Measurements from ENCODE around the gene MORC1. TPM values are rescaled to one million over a fixed set of nuclear protein-coding genes. Genes with fewer than 3 reads are reported as not detected.

MORC1 gene
- total RNA-seq, 4 donors from 2014 or later = not detected

GRCh38 chr3:109154979-109155378 lies 37.0 kb upstream of the MORC1 start:
- no peaks in the 10 kb centered on the region for H3K27me3 ChIP-seq
- DNase-seq = no peak
- no peaks in the 10 kb centered on the region for H3K36me3 ChIP-seq
- in situ Hi-C loops (cut with MboI; ENCODE audit: low sequenced_read_pairs in 4 of 4) (no loop called here), intact Hi-C loops (cut with DNase I; ENCODE audit: low total_unique reads) (no loop called here)
- ATAC-seq = no peak
- H3K9me3 ChIP-seq = no peaks in the 10 kb centered on the region
- no peak overlapping the region for H3K4me3 ChIP-seq
- H3K4me1 ChIP-seq = no peaks in the 10 kb centered on the region
- TF ChIP-seq POLR2A (IDR thresholded peaks at IDR 0.05) (no peak), CTCF (IDR thresholded peaks at IDR 0.05 in 4 of 5, conservative IDR thresholded peaks at IDR 0.05 in 1 of 5) (no peak)
- H3K27ac ChIP-seq = no peak overlapping the region

- DNase-seq (no peak), ATAC-seq (no peak)
- H3K36me3 ChIP-seq = no peaks in the 10 kb centered on the region
- H3K27me3 ChIP-seq = no peaks in the 10 kb centered on the region
- TF ChIP-seq POLR2A (IDR thresholded peaks at IDR 0.05) (no peak), CTCF (IDR thresholded peaks at IDR 0.05 in 4 of 5, conservative IDR thresholded peaks at IDR 0.05 in 1 of 5) (no peak)
- no peaks in the 10 kb centered on the region for H3K9me3 ChIP-seq
- intact Hi-C loops (cut with DNase I; ENCODE audit: low total_unique reads) = no loop called here
- H3K4me1 ChIP-seq = no peaks in the 10 kb centered on the region
- H3K27ac ChIP-seq = no peak overlapping the region
- in situ Hi-C loops (cut with MboI; ENCODE audit: low sequenced_read_pairs in 4 of 4) = no loop called here
- H3K4me3 ChIP-seq = no peak overlapping the region
These were observed 34.4 kb upstream of the MORC1 start for GRCh38 chr3:109152320-109152719.

GRCh38 chr3:109149078-109149477 lies 31.1 kb upstream of the MORC1 start:
- in situ Hi-C loops (cut with MboI; ENCODE audit: low sequenced_read_pairs in 4 of 4) = no loop called here
- H3K4me1 ChIP-seq = no peaks in the 10 kb centered on the region
- no peak for ATAC-seq
- H3K9me3 ChIP-seq = no peaks in the 10 kb centered on the region
- no peaks in the 10 kb centered on the region for H3K36me3 ChIP-seq
- H3K27me3 ChIP-seq = no peaks in the 10 kb centered on the region
- DNase-seq = no peak
- H3K4me3 ChIP-seq = no peak overlapping the region
- TF ChIP-seq CTCF (IDR thresholded peaks at IDR 0.05 in 4 of 5, conservative IDR thresholded peaks at IDR 0.05 in 1 of 5) (no peak), POLR2A (IDR thresholded peaks at IDR 0.05) (no peak)
- no peak overlapping the region for H3K27ac ChIP-seq
- intact Hi-C loops (cut with DNase I; ENCODE audit: low total_unique reads) = no loop called here

- Histone ChIP-seq H3K27ac (no peak overlapping the region), H3K36me3 (no peaks in the 10 kb centered on the region), H3K9me3 (no peaks in the 10 kb centered on the region), H3K4me3 (no peak overlapping the region), H3K4me1 (no peaks in the 10 kb centered on the region), H3K27me3 (no peaks in the 10 kb centered on the region)
- intact Hi-C loops (cut with DNase I; ENCODE audit: low total_unique reads) (no loop called here), in situ Hi-C loops (cut with MboI; ENCODE audit: low sequenced_read_pairs in 4 of 4) (no loop called here)
- TF ChIP-seq CTCF (IDR thresholded peaks at IDR 0.05 in 4 of 5, conservative IDR thresholded peaks at IDR 0.05 in 1 of 5) = no peak
- no peak for TF ChIP-seq POLR2A (IDR thresholded peaks at IDR 0.05)
- DNase-seq (no peak), ATAC-seq (no peak)
These were observed 25.7 kb upstream of the MORC1 start for GRCh38 chr3:109143646-109144045.

GRCh38 chr3:109140318-109140717 lies 22.4 kb upstream of the MORC1 start:
- TF ChIP-seq POLR2A (IDR thresholded peaks at IDR 0.05) (no peak), CTCF (IDR thresholded peaks at IDR 0.05 in 4 of 5, conservative IDR thresholded peaks at IDR 0.05 in 1 of 5) (no peak)
- no peak overlapping the region for H3K4me3 ChIP-seq
- DNase-seq (no peak), ATAC-seq (no peak)
- no peak overlapping the region for H3K27ac ChIP-seq
- H3K9me3 ChIP-seq = no peaks in the 10 kb centered on the region
- in situ Hi-C loops (cut with MboI; ENCODE audit: low sequenced_read_pairs in 4 of 4) (no loop called here), intact Hi-C loops (cut with DNase I; ENCODE audit: low total_unique reads) (no loop called here)
- no peaks in the 10 kb centered on the region for H3K4me1 ChIP-seq
- no peaks in the 10 kb centered on the region for H3K36me3 ChIP-seq
- H3K27me3 ChIP-seq = no peaks in the 10 kb centered on the region

All from gastrocnemius medialis (tissue), 4 donors.